DOHH2 (cell line): ENCODE data around the gene APOA4.

Experiments used
- H3F3A ChIP-seq: fragments of 200-600 bp; sonication (generic), shearing (Covaris generic); 2 replicates; pipeline ENCODE4 v1.6.0; 2016; ENCODE audit warnings: antibody characterized with exemption, mild to moderate bottlenecking; ENCODE audit not compliant: control insufficient read depth, insufficient read depth
- H3K27ac ChIP-seq: fragments of 200-600 bp; sonication (generic); 2 replicates; pipeline ENCODE4 v1.5.1; 2014; ENCODE audit warnings: low read depth, mild to moderate bottlenecking, low read length, moderate library complexity
- H3K27me3 ChIP-seq: fragments of 200-600 bp; sonication (generic); 2 replicates; pipeline ENCODE4 v1.6.1; 2014; ENCODE audit warnings: mild to moderate bottlenecking, low read length, mixed read lengths; ENCODE audit not compliant: control insufficient read depth
- H3K36me3 ChIP-seq: fragments of 200-600 bp; sonication (generic); 2 replicates; pipeline ENCODE4 v1.6.1; 2014; ENCODE audit warnings: mild to moderate bottlenecking, low read length, moderate library complexity, mixed read lengths; ENCODE audit not compliant: control insufficient read depth
- H3K4me1 ChIP-seq: fragments of 200-600 bp; sonication (generic); 2 replicates; pipeline ENCODE4 v1.6.1; 2014; ENCODE audit warnings: mild to moderate bottlenecking, low read length, mixed read lengths; ENCODE audit not compliant: control insufficient read depth
- H3K4me2 ChIP-seq: fragments of 200-600 bp; sonication (generic); 2 replicates; pipeline ENCODE4 v1.6.0; 2014; ENCODE audit warnings: mild to moderate bottlenecking, low read length, moderate library complexity
- H3K4me3 ChIP-seq: fragments of 200-600 bp; sonication (generic); 2 replicates; pipeline ENCODE4 v1.5.1; 2014; ENCODE audit warnings: mild to moderate bottlenecking, low read length, mixed read lengths
- H3K79me2 ChIP-seq: fragments of 200-600 bp; sonication (generic); 2 replicates; pipeline ENCODE4 v1.6.1; 2014; ENCODE audit warnings: mild to moderate bottlenecking, low read length, mixed read lengths; ENCODE audit not compliant: control insufficient read depth
- H3K9me2 ChIP-seq: fragments of 200-600 bp; sonication (generic); replicated peaks from 2 replicates; pipeline ENCODE4 v1.6.1; 2014; ENCODE audit warnings: mild to moderate bottlenecking, low read length, mixed read lengths; ENCODE audit not compliant: control insufficient read depth
- H3K9me3 ChIP-seq: fragments of 200-600 bp; sonication (generic); 2 replicates; pipeline ENCODE4 v1.6.1; 2014; ENCODE audit warnings: antibody characterized with exemption, low read length, mixed read lengths; ENCODE audit not compliant: control insufficient read depth, insufficient read depth
- H4K20me1 ChIP-seq: fragments of 200-600 bp; sonication (generic); 2 replicates; pipeline ENCODE4 v1.6.0; 2014; ENCODE audit warnings: low read depth, mild to moderate bottlenecking, antibody characterized with exemption, low read length, moderate library complexity; ENCODE audit not compliant: control insufficient read depth, insufficient read depth
- CTCF ChIP-seq: fragments of 200-600 bp; sonication (generic); IDR thresholded peaks from one replicate; pipeline ENCODE4 v1.5.1; 2014; ENCODE audit warnings: antibody characterized with exemption, mild to moderate bottlenecking, low read depth, low read length; ENCODE audit not compliant: poor library complexity, severe bottlenecking
- EZH2phosphoT487 ChIP-seq: fragments of 200-600 bp; sonication (generic); IDR thresholded peaks from 2 replicates; pipeline ENCODE4 v1.6.1; 2017; ENCODE audit warnings: borderline replicate concordance, mild to moderate bottlenecking, antibody characterized with exemption, low read length, moderate library complexity, mixed read lengths

APOA4 gene

GRCh38 chr11:116823031-116823843 is at the start of gene APOA4:
Gene APOA4 (minus strand): TSS chr11:116823304. CDS start chr11:116823191, 113 bp downstream.
- H3K27me3 ChIP-seq = no peaks in the 10 kb centered on the region
- H3K4me1 ChIP-seq = no peaks in the 10 kb centered on the region
- H3K36me3 ChIP-seq = no peaks in the 10 kb centered on the region
- no peaks in the 10 kb centered on the region for H3K79me2 ChIP-seq
- H3K4me2 ChIP-seq = no peak within 1 kb of the TSS
- H3F3A ChIP-seq = no peaks in the 10 kb centered on the region
- TF ChIP-seq CTCF (no peak), EZH2phosphoT487 (no peak)
- H3K9me3 ChIP-seq = no peaks in the 10 kb centered on the region
- H4K20me1 ChIP-seq = no peaks in the 10 kb centered on the region
- H3K9me2 ChIP-seq = no peaks in the 10 kb centered on the region
- no peak within 1 kb of the TSS for H3K27ac ChIP-seq
- no peak within 1 kb of the TSS for H3K4me3 ChIP-seq

- no peak overlapping the region for H3K27ac ChIP-seq
- H3K9me2 ChIP-seq = no peaks in the 10 kb centered on the region
- H3K36me3 ChIP-seq = peaks cover 79% of the 10 kb centered on the region
- H3K4me2 ChIP-seq = no peak overlapping the region
- H3K27me3 ChIP-seq = no peaks in the 10 kb centered on the region
- H4K20me1 ChIP-seq = no peaks in the 10 kb centered on the region
- no peaks in the 10 kb centered on the region for H3K9me3 ChIP-seq
- no peak overlapping the region for H3K4me3 ChIP-seq
- no peaks in the 10 kb centered on the region for H3K4me1 ChIP-seq
- no peaks in the 10 kb centered on the region for H3K79me2 ChIP-seq
- TF ChIP-seq CTCF = no peak
- TF ChIP-seq EZH2phosphoT487 = no peak
- H3F3A ChIP-seq = no peaks in the 10 kb centered on the region
Observed at GRCh38 chr11:116871248-116871647, 48.1 kb upstream of the APOA4 start.

- Histone ChIP-seq H3K27ac (no peak overlapping the region), H3K4me3 (no peak overlapping the region), H3K27me3 (no peaks in the 10 kb centered on the region), H3K4me1 (no peaks in the 10 kb centered on the region), H3K4me2 (no peak overlapping the region), H3K9me3 (no peaks in the 10 kb centered on the region), H3F3A (no peaks in the 10 kb centered on the region), H3K9me2 (no peaks in the 10 kb centered on the region), H3K36me3 (peaks cover 78% of the 10 kb centered on the region), H4K20me1 (no peaks in the 10 kb centered on the region), H3K79me2 (no peaks in the 10 kb centered on the region)
- TF ChIP-seq CTCF (no peak), EZH2phosphoT487 (no peak)
Observed at GRCh38 chr11:116870054-116870453, 47.0 kb upstream of the APOA4 start.
